ENCODE results near the gene PKD1L1.
"Not testable (repeated sequence)": the region's sequence is repeated elsewhere in the genome, so short reads cannot be mapped to it uniquely, and the experiment has no call there.

Gene PKD1L1

GRCh38 chr7:47801423-47801822, 146.8 kb downstream of the PKD1L1 start:
- Mint-ChIP-seq H3K4me3 (no peak overlapping the region), H3K36me3 (no peaks in the 10 kb centered on the region), H3K9me3 (no peaks in the 10 kb centered on the region), H3K4me1 (no peaks in the 10 kb centered on the region), H3K27ac (no peak overlapping the region)
- DNase-seq (ENCODE audit: low spot score in 2 of 2) (no peak), ATAC-seq (no peak)

- DNase-seq (ENCODE audit: low spot score in 2 of 2) (no peak), ATAC-seq (no peak)
- Mint-ChIP-seq H3K4me3 (no peak overlapping the region), H3K27ac (no peak overlapping the region), H3K9me3 (no peaks in the 10 kb centered on the region), H3K4me1 (no peaks in the 10 kb centered on the region), H3K36me3 (no peaks in the 10 kb centered on the region)
Observed at GRCh38 chr7:47799524-47799923, 148.7 kb downstream of the PKD1L1 start.

GRCh38 chr7:47796347-47796746, 151.9 kb downstream of the PKD1L1 start:
- no peaks in the 10 kb centered on the region for H3K9me3 Mint-ChIP-seq
- H3K4me1 Mint-ChIP-seq = no peaks in the 10 kb centered on the region
- no peak for ATAC-seq
- H3K27ac Mint-ChIP-seq = no peak overlapping the region
- no peak overlapping the region for H3K4me3 Mint-ChIP-seq
- H3K36me3 Mint-ChIP-seq = no peaks in the 10 kb centered on the region
- no peak for DNase-seq (ENCODE audit: low spot score in 2 of 2)

GRCh38 chr7:47795631-47796030, 152.6 kb downstream of the PKD1L1 start:
- Mint-ChIP-seq H3K4me1 (no peaks in the 10 kb centered on the region), H3K9me3 (no peaks in the 10 kb centered on the region), H3K27ac (no peak overlapping the region), H3K4me3 (no peak overlapping the region), H3K36me3 (no peaks in the 10 kb centered on the region)
- no peak for DNase-seq (ENCODE audit: low spot score in 2 of 2)
- no peak for ATAC-seq

GRCh38 chr7:47795126-47795525, 153.1 kb downstream of the PKD1L1 start:
- H3K4me1 Mint-ChIP-seq; H3K27ac Mint-ChIP-seq; H3K36me3 Mint-ChIP-seq; H3K9me3 Mint-ChIP-seq; DNase-seq (ENCODE audit: low spot score in 2 of 2); H3K4me3 Mint-ChIP-seq; ATAC-seq: not testable (repeated sequence)

GRCh38 chr7:47794016-47794415, 154.2 kb downstream of the PKD1L1 start:
- Mint-ChIP-seq H3K4me3 (no peak overlapping the region), H3K27ac (no peak overlapping the region), H3K4me1 (no peaks in the 10 kb centered on the region), H3K36me3 (no peaks in the 10 kb centered on the region), H3K9me3 (no peaks in the 10 kb centered on the region)
- ATAC-seq (no peak), DNase-seq (ENCODE audit: low spot score in 2 of 2) (no peak)

GRCh38 chr7:47793186-47793585, 155.1 kb downstream of the PKD1L1 start:
- not testable (repeated sequence) for DNase-seq (ENCODE audit: low spot score in 2 of 2); H3K36me3 Mint-ChIP-seq; H3K4me3 Mint-ChIP-seq; ATAC-seq; H3K27ac Mint-ChIP-seq; H3K9me3 Mint-ChIP-seq; H3K4me1 Mint-ChIP-seq

GRCh38 chr7:47792521-47793121, 155.6 kb downstream of the PKD1L1 start:
- ATAC-seq (no peak), DNase-seq (ENCODE audit: low spot score in 2 of 2) (no peak)
- Mint-ChIP-seq H3K4me3 (no peak overlapping the region), H3K9me3 (no peaks in the 10 kb centered on the region), H3K4me1 (no peaks in the 10 kb centered on the region), H3K27ac (no peak overlapping the region), H3K36me3 (no peaks in the 10 kb centered on the region)

GRCh38 chr7:47791682-47792081, 156.6 kb downstream of the PKD1L1 start:
- Mint-ChIP-seq H3K4me3 (no peak overlapping the region), H3K4me1 (no peaks in the 10 kb centered on the region), H3K36me3 (no peaks in the 10 kb centered on the region), H3K9me3 (no peaks in the 10 kb centered on the region), H3K27ac (no peak overlapping the region)
- ATAC-seq = no peak
- DNase-seq (ENCODE audit: low spot score in 2 of 2) = no peak

- Mint-ChIP-seq H3K4me3 (no peak overlapping the region), H3K27ac (no peak overlapping the region), H3K9me3 (no peaks in the 10 kb centered on the region), H3K36me3 (no peaks in the 10 kb centered on the region), H3K4me1 (no peaks in the 10 kb centered on the region)
- DNase-seq (ENCODE audit: low spot score in 2 of 2) (no peak), ATAC-seq (no peak)
Observed at GRCh38 chr7:47788083-47788482, 160.2 kb downstream of the PKD1L1 start.

- no peak overlapping the region for H3K4me3 Mint-ChIP-seq
- H3K4me1 Mint-ChIP-seq = no peaks in the 10 kb centered on the region
- H3K9me3 Mint-ChIP-seq = no peaks in the 10 kb centered on the region
- DNase-seq (ENCODE audit: low spot score in 2 of 2) = no peak
- no peak for ATAC-seq
- no peaks in the 10 kb centered on the region for H3K36me3 Mint-ChIP-seq
- no peak overlapping the region for H3K27ac Mint-ChIP-seq
Observed at GRCh38 chr7:47787249-47788069, 160.8 kb downstream of the PKD1L1 start.

- ATAC-seq = no peak
- no peak overlapping the region for H3K27ac Mint-ChIP-seq
- no peak for DNase-seq (ENCODE audit: low spot score in 2 of 2)
- H3K4me3 Mint-ChIP-seq = no peak overlapping the region
- H3K4me1 Mint-ChIP-seq = no peaks in the 10 kb centered on the region
- no peaks in the 10 kb centered on the region for H3K9me3 Mint-ChIP-seq
- H3K36me3 Mint-ChIP-seq = no peaks in the 10 kb centered on the region
Observed at GRCh38 chr7:47786557-47787248, 161.6 kb downstream of the PKD1L1 start.

GRCh38 chr7:47785923-47786556, 162.2 kb downstream of the PKD1L1 start:
- ATAC-seq = no peak
- H3K36me3 Mint-ChIP-seq = no peaks in the 10 kb centered on the region
- no peak overlapping the region for H3K4me3 Mint-ChIP-seq
- DNase-seq (ENCODE audit: low spot score in 2 of 2) = no peak
- H3K4me1 Mint-ChIP-seq = no peaks in the 10 kb centered on the region
- H3K27ac Mint-ChIP-seq = no peak overlapping the region
- no peaks in the 10 kb centered on the region for H3K9me3 Mint-ChIP-seq

- H3K4me3 Mint-ChIP-seq = no peak overlapping the region
- H3K36me3 Mint-ChIP-seq = no peaks in the 10 kb centered on the region
- H3K4me1 Mint-ChIP-seq = no peaks in the 10 kb centered on the region
- DNase-seq (ENCODE audit: low spot score in 2 of 2) (no peak), ATAC-seq (no peak)
- no peaks in the 10 kb centered on the region for H3K9me3 Mint-ChIP-seq
- no peak overlapping the region for H3K27ac Mint-ChIP-seq
Observed at GRCh38 chr7:47783456-47784223, 164.6 kb downstream of the PKD1L1 start.

GRCh38 chr7:47782792-47783191, 165.5 kb downstream of the PKD1L1 start:
- Mint-ChIP-seq H3K36me3 (no peaks in the 10 kb centered on the region), H3K27ac (no peak overlapping the region)

More at GRCh38 chr7:47782792-47783191, 165.5 kb downstream of the PKD1L1 start:
- Mint-ChIP-seq H3K4me3 (no peak overlapping the region), H3K4me1 (no peaks in the 10 kb centered on the region), H3K9me3 (no peaks in the 10 kb centered on the region)
- ATAC-seq (no peak), DNase-seq (ENCODE audit: low spot score in 2 of 2) (no peak)
